ENCODE measurements around the gene ENDOD1. TPM values are rescaled to one million over a fixed set of nuclear protein-coding genes. Genes with fewer than 3 reads are reported as not detected.

The ENDOD1 gene
- total and polyA plus RNA-seq, 3 donors from 2014 or later: 28.9 to 71.8 (median 55.6) TPM

- WGBS, 2 donors: 57 to 66% methylated on average over 5 of the region's 5 CpGs
- no peak for TF ChIP-seq POLR2A (IDR thresholded peaks at IDR 0.05)
- TF ChIP-seq CTCF (IDR thresholded peaks at IDR 0.05): no peak
- Histone ChIP-seq H3K36me3 (ENCODE audit: low read depth, missing control alignments) (no peaks in the 10 kb centered on the region), H3K27ac (no peak overlapping the region), H3K27me3 (no peaks in the 10 kb centered on the region), H3K9me3 (no peaks in the 10 kb centered on the region), H3K4me3 (no peak overlapping the region), H3K4me1 (peaks cover 8% of the 10 kb centered on the region)
- intact Hi-C loops (cut with DNase I; ENCODE audit: low total_unique reads): no loop called here
- DNase-seq: no peak
Observed at GRCh38 chr11:95081010-95081409, 8.6 kb upstream of the ENDOD1 start.

GRCh38 chr11:95081412-95081811, 8.2 kb upstream of the ENDOD1 start:
- Histone ChIP-seq H3K9me3 (no peaks in the 10 kb centered on the region), H3K4me3 (no peak overlapping the region), H3K36me3 (ENCODE audit: low read depth, missing control alignments) (no peaks in the 10 kb centered on the region), H3K27me3 (no peaks in the 10 kb centered on the region), H3K4me1 (peaks cover 7% of the 10 kb centered on the region), H3K27ac (peak overlapping the region in 1 of 2 donors; percentile 72)
- 35 to 45% methylated on average over 4 of the region's 4 CpGs for WGBS, 2 donors
- intact Hi-C loops (cut with DNase I; ENCODE audit: low total_unique reads): no loop called here
- no peak for TF ChIP-seq POLR2A (IDR thresholded peaks at IDR 0.05)
- peak; percentile 44 for DNase-seq

GRCh38 chr11:95082576-95083001, 7.1 kb upstream of the ENDOD1 start:
- WGBS, 2 donors: 85 to 96% methylated on average over 2 of the region's 2 CpGs
- Histone ChIP-seq H3K36me3 (ENCODE audit: low read depth, missing control alignments) (no peaks in the 10 kb centered on the region), H3K27me3 (no peaks in the 10 kb centered on the region), H3K4me1 (peaks cover 3% of the 10 kb centered on the region), H3K9me3 (no peaks in the 10 kb centered on the region), H3K27ac (peak overlapping the region in 1 of 2 donors; percentile 72), H3K4me3 (no peak overlapping the region)
- intact Hi-C loops (cut with DNase I; ENCODE audit: low total_unique reads): no loop called here
- DNase-seq: no peak
- TF ChIP-seq POLR2A (IDR thresholded peaks at IDR 0.05) (no peak), CTCF (IDR thresholded peaks at IDR 0.05) (no peak)

DNA sequence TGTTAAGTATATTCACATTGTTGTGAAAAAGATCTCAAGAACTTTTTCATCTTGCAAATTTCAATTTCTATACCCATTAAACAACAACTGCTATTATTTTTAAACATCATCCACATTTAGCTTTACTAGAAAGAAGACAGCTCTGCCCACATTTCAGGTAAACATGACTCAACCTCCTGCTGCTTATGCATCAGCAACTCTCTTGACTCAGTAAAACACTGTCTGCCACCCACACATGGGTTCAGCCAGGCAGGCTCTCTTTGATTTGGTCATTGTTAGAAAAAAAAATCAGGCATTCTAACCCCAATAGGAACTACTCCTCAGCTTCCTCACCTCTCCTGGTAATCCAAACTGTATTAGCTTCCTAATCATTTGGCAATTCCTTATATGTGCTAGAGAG, 5.1 kb upstream of the ENDOD1 start:
- TF ChIP-seq POLR2A (IDR thresholded peaks at IDR 0.05) (no peak), CTCF (IDR thresholded peaks at IDR 0.05) (no peak)
- no peak overlapping the region for H3K4me3 ChIP-seq
- no peaks in the 10 kb centered on the region for H3K9me3 ChIP-seq
- no peak for DNase-seq
- intact Hi-C loops (cut with DNase I; ENCODE audit: low total_unique reads): no loop called here
- H3K27ac ChIP-seq: no peak overlapping the region
- no peaks in the 10 kb centered on the region for H3K27me3 ChIP-seq
- peaks cover 8% of the 10 kb centered on the region for H3K4me1 ChIP-seq
- H3K36me3 ChIP-seq (ENCODE audit: low read depth, missing control alignments): no peaks in the 10 kb centered on the region

DNA sequence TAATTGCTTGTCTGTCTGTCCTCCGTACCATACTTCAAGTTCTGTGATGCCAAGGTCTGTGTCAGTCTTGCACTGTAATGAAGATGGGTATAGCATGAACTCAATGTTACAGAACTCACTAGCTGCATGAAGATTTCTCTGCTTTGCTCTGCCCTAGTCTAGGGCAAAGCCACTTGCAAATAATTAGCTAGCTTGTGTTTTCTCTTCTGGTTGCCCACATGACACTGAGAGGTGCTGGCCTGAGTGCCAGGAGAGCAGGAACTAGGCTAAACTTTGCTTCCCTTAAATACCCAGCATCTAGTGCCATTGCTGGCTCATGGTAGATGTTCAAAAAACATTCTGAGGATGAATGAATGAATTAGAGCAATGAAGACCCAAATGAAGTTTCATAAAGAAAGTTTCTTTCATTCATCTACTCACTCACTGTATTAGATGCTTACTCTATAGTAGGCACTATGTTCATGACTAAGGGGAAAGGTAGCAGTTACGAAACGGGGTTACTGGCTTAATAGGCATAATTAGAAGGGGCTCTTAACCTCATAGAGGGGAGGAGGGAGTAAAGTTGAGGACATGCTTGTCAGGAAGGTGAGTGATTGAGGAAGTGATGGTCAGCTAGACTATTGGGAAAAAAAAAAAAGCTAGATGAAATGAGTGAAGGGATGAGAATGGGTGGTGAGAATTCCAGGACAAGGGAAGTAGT, 4.4 kb upstream of the ENDOD1 start:
- H3K27me3 ChIP-seq: no peaks in the 10 kb centered on the region
- intact Hi-C loops (cut with DNase I; ENCODE audit: low total_unique reads): no loop called here
- no peak for TF ChIP-seq POLR2A (IDR thresholded peaks at IDR 0.05)
- no peak for TF ChIP-seq CTCF (IDR thresholded peaks at IDR 0.05)
- H3K27ac ChIP-seq: no peak overlapping the region
- no peaks in the 10 kb centered on the region for H3K9me3 ChIP-seq
- no peaks in the 10 kb centered on the region for H3K36me3 ChIP-seq (ENCODE audit: low read depth, missing control alignments)
- no peak for DNase-seq
- 83 to 84% methylated on average over 3 of the region's 3 CpGs for WGBS, 2 donors
- no peak overlapping the region for H3K4me3 ChIP-seq
- peaks cover 8% of the 10 kb centered on the region for H3K4me1 ChIP-seq
